NCI-H146 treated with DMSO at 0.1 percent for 48 hours (cell line): Measurements from ENCODE around the gene IFNA7.
"Not testable (repeated sequence)": the region's sequence is repeated elsewhere in the genome, so short reads cannot be mapped to it uniquely, and the experiment has no call there.

Source experiments
- DNase-seq: peaks from one replicate; lab custom pipeline; 2025; ENCODE audit not compliant: unreplicated experiment; lab: John Stamatoyannopoulos, UW

Gene IFNA7

GRCh38 chr9:21202105-21202504, at the start of gene IFNA7:
TSS of gene IFNA7 (minus strand) at chr9:21202205. CDS start at chr9:21202165, 40 bp downstream.
- not testable (repeated sequence) for DNase-seq

GRCh38 chr9:21251638-21252037, 49.6 kb upstream of the IFNA7 start:
- no peak for DNase-seq

- DNase-seq, result no peak
Observed at GRCh38 chr9:21251190-21251589, 49.2 kb upstream of the IFNA7 start.

GRCh38 chr9:21244836-21245235, 42.8 kb upstream of the IFNA7 start:
- no peak for DNase-seq

GRCh38 chr9:21239911-21240310, 37.9 kb upstream of the IFNA7 start, which contains the start of gene IFNA14:
TSS of gene IFNA14 (minus strand) at chr9:21240005. CDS start at chr9:21239935, 70 bp downstream.
- no peak for DNase-seq

GRCh38 chr9:21236360-21236714, 34.3 kb upstream of the IFNA7 start:
- DNase-seq, result not testable (repeated sequence)

- peak; percentile 10 for DNase-seq
Observed at GRCh38 chr9:21235468-21236359, 33.7 kb upstream of the IFNA7 start.

- DNase-seq, result no peak
Observed at GRCh38 chr9:21234153-21234687, 32.2 kb upstream of the IFNA7 start.

- no peak for DNase-seq
Observed at GRCh38 chr9:21233258-21233657, 31.3 kb upstream of the IFNA7 start.

GRCh38 chr9:21228122-21228521, 26.1 kb upstream of the IFNA7 start, which contains the start of gene IFNA17:
TSS of gene IFNA17 (minus strand) at chr9:21228222. CDS start at chr9:21228173, 49 bp downstream.
- no peak for DNase-seq

GRCh38 chr9:21217211-21217610, 15.2 kb upstream of the IFNA7 start, which contains the start of gene IFNA16:
TSS of gene IFNA16 (minus strand) at chr9:21217311. CDS start at chr9:21217305, 6 bp downstream.
- not testable (repeated sequence) for DNase-seq

GRCh38 chr9:21213411-21214326, 11.7 kb upstream of the IFNA7 start:
- not testable (repeated sequence) for DNase-seq

- not testable (repeated sequence) for DNase-seq
Observed at GRCh38 chr9:21212160-21212559, 10.2 kb upstream of the IFNA7 start.

GRCh38 chr9:21210782-21211181, 8.8 kb upstream of the IFNA7 start:
- DNase-seq, result not testable (repeated sequence)

- no peak for DNase-seq
Observed at GRCh38 chr9:21210311-21210710, 8.3 kb upstream of the IFNA7 start.

- not testable (repeated sequence) for DNase-seq
Observed at GRCh38 chr9:21207043-21207442, 5.0 kb upstream of the IFNA7 start, which contains the start of gene IFNA10. TSS of gene IFNA10 (minus strand) at chr9:21207143. CDS start at chr9:21207097, 46 bp downstream.

- no peak for DNase-seq
Observed at GRCh38 chr9:21205204-21205603, 3.2 kb upstream of the IFNA7 start.

- DNase-seq, result not testable (repeated sequence)
Observed at GRCh38 chr9:21194867-21195776, 6.9 kb downstream of the IFNA7 start.

- not testable (repeated sequence) for DNase-seq
Observed at GRCh38 chr9:21187487-21187886, 14.5 kb downstream of the IFNA7 start, which contains the start of gene IFNA4. TSS of gene IFNA4 (minus strand) at chr9:21187587. CDS start at chr9:21187531, 56 bp downstream.
